Fibroblast of the aortic adventitia (primary cell): ENCODE data around the gene TMEM143. TPM values are rescaled to one million over a fixed set of nuclear protein-coding genes. Genes with fewer than 3 reads are reported as not detected.

ENCODE experiments used
- DNase-seq: peaks from one replicate; pipeline ENCODE4 v3.0.0-alpha.2; 2010; ENCODE audit warnings: low read depth
- H3K4me3 ChIP-seq: 2 replicates; pipeline ENCODE4 v1.5.1; 2011; ENCODE audit warnings: low read depth, mild to moderate bottlenecking, control low read depth, low read length, moderate library complexity
- total RNA-seq: library from RNA; depleted of rRNA; stranded (reverse); fragments of >200 nt; gene quantifications from 2 replicates; pipeline ENCODE4 v1.2.3, GENCODE V29; 2012; ENCODE audit warnings: low replicate concordance
- TF ChIP-seq, protein P1 (sequence below): IDR thresholded peaks from 2 replicates; pipeline ENCODE4 v1.5.1; 2011; ENCODE audit warnings: mild to moderate bottlenecking, low read length, control low read depth, inconsistent platforms; ENCODE audit not compliant: insufficient read depth

Gene TMEM143
- total RNA-seq, 1 donor = 5.0 TPM

DNA sequence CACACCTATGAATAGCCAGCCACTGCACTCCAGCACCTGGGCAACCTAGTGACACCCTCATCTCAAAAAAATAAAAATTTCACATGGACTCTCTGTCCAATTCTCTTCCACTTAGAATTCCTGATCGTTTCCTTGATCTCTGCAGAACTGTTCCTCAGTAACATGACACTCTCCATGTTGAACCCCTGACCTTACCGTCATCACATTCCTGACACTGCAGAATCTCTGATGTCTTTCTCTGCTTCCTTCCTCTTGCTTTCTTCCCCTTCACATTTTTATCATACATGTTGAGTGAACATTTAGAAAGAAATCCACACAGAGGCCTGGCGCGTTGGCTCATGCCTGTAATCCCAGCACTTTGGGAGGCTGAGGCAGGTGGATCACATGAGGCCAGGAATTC is 78.8 kb downstream of the TMEM143 start:
- TF ChIP-seq, protein P1, sequence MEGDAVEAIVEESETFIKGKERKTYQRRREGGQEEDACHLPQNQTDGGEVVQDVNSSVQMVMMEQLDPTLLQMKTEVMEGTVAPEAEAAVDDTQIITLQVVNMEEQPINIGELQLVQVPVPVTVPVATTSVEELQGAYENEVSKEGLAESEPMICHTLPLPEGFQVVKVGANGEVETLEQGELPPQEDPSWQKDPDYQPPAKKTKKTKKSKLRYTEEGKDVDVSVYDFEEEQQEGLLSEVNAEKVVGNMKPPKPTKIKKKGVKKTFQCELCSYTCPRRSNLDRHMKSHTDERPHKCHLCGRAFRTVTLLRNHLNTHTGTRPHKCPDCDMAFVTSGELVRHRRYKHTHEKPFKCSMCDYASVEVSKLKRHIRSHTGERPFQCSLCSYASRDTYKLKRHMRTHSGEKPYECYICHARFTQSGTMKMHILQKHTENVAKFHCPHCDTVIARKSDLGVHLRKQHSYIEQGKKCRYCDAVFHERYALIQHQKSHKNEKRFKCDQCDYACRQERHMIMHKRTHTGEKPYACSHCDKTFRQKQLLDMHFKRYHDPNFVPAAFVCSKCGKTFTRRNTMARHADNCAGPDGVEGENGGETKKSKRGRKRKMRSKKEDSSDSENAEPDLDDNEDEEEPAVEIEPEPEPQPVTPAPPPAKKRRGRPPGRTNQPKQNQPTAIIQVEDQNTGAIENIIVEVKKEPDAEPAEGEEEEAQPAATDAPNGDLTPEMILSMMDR = no peak
- H3K4me3 ChIP-seq = no peak overlapping the region
- no peak for DNase-seq

DNA sequence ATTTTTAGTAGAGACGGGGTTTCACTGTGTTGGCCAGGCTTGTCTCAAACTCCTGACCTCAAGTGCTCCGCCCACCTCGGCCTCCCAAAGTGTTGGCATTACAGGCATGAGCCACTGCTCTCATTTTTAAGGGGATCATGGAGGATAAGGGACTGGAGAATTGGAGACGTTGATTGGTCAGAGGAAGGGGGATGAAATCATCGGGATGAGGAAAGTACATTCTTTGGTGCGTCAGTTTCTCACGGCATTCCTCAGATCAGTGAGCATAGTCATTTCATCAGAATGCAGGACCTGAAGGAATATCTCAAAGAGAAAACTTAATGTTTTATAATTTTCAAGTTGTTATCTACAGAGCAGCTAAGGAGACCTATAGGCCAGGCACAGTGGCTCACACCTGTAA is 79.8 kb downstream of the TMEM143 start:
- no peak overlapping the region for H3K4me3 ChIP-seq
- DNase-seq = peak; percentile 61
- TF ChIP-seq, protein P1 = no peak

Other genes with a start within 250 kb of the TMEM143 start
- 9.0 and 27.3 TPM in 2 replicates for gene LIG1, start 193.6 kb downstream of the TMEM143 start, total RNA-seq
- gene ZSWIM9, start 193.3 kb downstream of the TMEM143 start, total RNA-seq = 2.7 and 4.3 TPM in 2 replicates
- gene CARD8, start 108.0 kb downstream of the TMEM143 start, total RNA-seq = 13.8 and 27.8 TPM in 2 replicates
- gene ZNF114, start 93.9 kb downstream of the TMEM143 start, total RNA-seq = 0.08 and 0.54 TPM in 2 replicates
- gene EMP3, start 38.4 kb downstream of the TMEM143 start, total RNA-seq = 93.3 and 369 TPM in 2 replicates
- gene SYNGR4, start 427 bp upstream of the TMEM143 start, total RNA-seq = not detected in 2 replicates
- gene KDELR1, start 27.6 kb upstream of the TMEM143 start, total RNA-seq = 23.7 and 140 TPM in 2 replicates
- 1.2 and 2.2 TPM in 2 replicates for gene GRIN2D, start 29.7 kb upstream of the TMEM143 start, total RNA-seq
- gene GRWD1, start 82.0 kb upstream of the TMEM143 start, total RNA-seq = 34.1 and 34.6 TPM in 2 replicates
- 0.54 and 1.3 TPM in 2 replicates for gene KCNJ14, start 91.6 kb upstream of the TMEM143 start, total RNA-seq
- gene CYTH2, start 105.4 kb upstream of the TMEM143 start, total RNA-seq = 51.3 and 107 TPM in 2 replicates
- gene LMTK3, start 147.9 kb upstream of the TMEM143 start, total RNA-seq = not detected in 2 replicates
- not detected in 2 replicates for gene SULT2B1, start 188.2 kb upstream of the TMEM143 start, total RNA-seq
- gene SPACA4, start 242.8 kb upstream of the TMEM143 start, total RNA-seq = not detected in 2 replicates